H1 (cell line): Measurements from ENCODE around the gene GLTP. TPM values are rescaled to one million over a fixed set of nuclear protein-coding genes. Genes with fewer than 3 reads are reported as not detected.
A peak's percentile ranks its signal among the peaks of the same experiment; 100 is the strongest.

Source experiments
- CTCF ChIA-PET: fragments of 300-600 bp; sonication (Branson Sonifier 250); formaldehyde crosslinking; loops from one replicate; lab custom pipeline; 2021; ENCODE audit not compliant: partially characterized antibody; lab: Charles Lee
- POLR2A ChIA-PET: fragments of 300-600 bp; sonication (Branson Sonifier 250); formaldehyde crosslinking; loops from one replicate; lab custom pipeline; 2021; ENCODE audit warnings: inconsistent platforms; ENCODE audit not compliant: partially characterized antibody; lab: Charles Lee
- DNase-seq, 2 experiments: peaks; one replicate each; pipeline versions ENCODE4 v3.0.0 to v3.0.0-alpha.2; 2010 to 2022; ENCODE audit warnings: low spot score in 2 of 2, low read depth in 1 of 2, mixed read lengths in 1 of 2
- FAIRE-seq: peaks from 2 replicates; lab custom pipeline; 2011; peaks lifted over from hg19 to GRCh38; lab: Jason Lieb, UNC
- H2AFZ ChIP-seq: 2 replicates; pipeline ENCODE4 v1.8.1; 2012; ENCODE audit warnings: low read length, inconsistent platforms
- H2AK5ac ChIP-seq: 2 replicates; pipeline ENCODE4 v1.6.1; 2013; ENCODE audit warnings: low read depth, low read length
- H2BK120ac ChIP-seq: replicated peaks from 2 replicates; pipeline ENCODE3; 2013; ENCODE audit warnings: low read depth, low read length, inconsistent platforms
- H2BK12ac ChIP-seq: 2 replicates; pipeline ENCODE4 v1.6.1; 2013; ENCODE audit warnings: low read depth, low read length
- H2BK15ac ChIP-seq: 2 replicates; pipeline ENCODE4 v1.6.1; 2013; ENCODE audit warnings: low read length
- H2BK20ac ChIP-seq: 2 replicates; pipeline ENCODE4 v1.6.1; 2013; ENCODE audit warnings: low read length
- H2BK5ac ChIP-seq: 2 replicates; pipeline ENCODE4 v1.6.1; 2013; ENCODE audit warnings: low read depth, low read length
- H3K14ac ChIP-seq: 2 replicates; pipeline ENCODE4 v1.6.1; 2013; ENCODE audit warnings: inconsistent platforms; ENCODE audit not compliant: insufficient read length
- H3K18ac ChIP-seq: 2 replicates; pipeline ENCODE4 v1.6.1; 2013; ENCODE audit warnings: low read length; ENCODE audit errors: extremely low read depth
- H3K23ac ChIP-seq: 2 replicates; pipeline ENCODE4 v1.6.1; 2013; ENCODE audit warnings: inconsistent platforms; ENCODE audit not compliant: insufficient read length
- H3K23me2 ChIP-seq: 2 replicates; pipeline ENCODE4 v1.6.1; 2013; ENCODE audit warnings: low read depth, low read length
- H3K27ac ChIP-seq: 2 replicates; pipeline ENCODE4 v1.6.1; 2011; ENCODE audit warnings: low read depth, low read length, inconsistent platforms
- H3K27me3 ChIP-seq, 4 experiments: replicated peaks in 1 of 4; 1 replicate in 1 of 4; 2 replicates in 3 of 4; pipeline versions ENCODE4 v1.6.1 to v1.8.1; 2011 to 2013; ENCODE audit warnings: low read length in 3 of 4, mild to moderate bottlenecking in 3 of 4, inconsistent platforms in 2 of 4, mixed read lengths in 2 of 4, moderate library complexity in 1 of 4; ENCODE audit not compliant: control insufficient read depth in 3 of 4, insufficient read depth in 3 of 4; ENCODE audit errors: extremely low read depth in 1 of 4
- H3K36me3 ChIP-seq, 4 experiments: 2 replicates each; pipeline versions ENCODE4 v1.6.1 to v1.8.1; 2011 to 2013; ENCODE audit warnings: mild to moderate bottlenecking in 4 of 4, low read length in 3 of 4, moderate library complexity in 2 of 4, control low read depth in 1 of 4, inconsistent platforms in 1 of 4; ENCODE audit not compliant: insufficient read depth in 4 of 4, control insufficient read depth in 2 of 4
- H3K4ac ChIP-seq: replicated peaks from 2 replicates; pipeline ENCODE3; 2013; ENCODE audit warnings: low read length, low read depth, mixed read lengths, inconsistent platforms; ENCODE audit not compliant: insufficient read length
- H3K4me1 ChIP-seq, 4 experiments: replicated peaks in 1 of 4; 1 replicate in 1 of 4; 2 replicates in 3 of 4; pipeline versions ENCODE4 v1.6.1 to v1.8.1; 2011 to 2013; ENCODE audit warnings: low read length in 3 of 4, inconsistent platforms in 2 of 4, mixed read lengths in 1 of 4; ENCODE audit not compliant: insufficient read depth in 4 of 4, control insufficient read depth in 3 of 4
- H3K4me2 ChIP-seq, 2 experiments: 2 replicates each; pipeline versions ENCODE4 v1.6.1 to v1.8.1; 2011 to 2013; ENCODE audit warnings: low read depth in 2 of 2, low read length in 2 of 2, control low read depth in 1 of 2, inconsistent platforms in 1 of 2, mild to moderate bottlenecking in 1 of 2; ENCODE audit not compliant: insufficient read depth in 1 of 2
- H3K4me3 ChIP-seq, 4 experiments: fragments of 200-600, 300-600 bp in 1 of 4; sonication (generic), shearing (Covaris generic), sonication (Bioruptor Twin) in 1 of 4; 2 replicates each; pipeline versions ENCODE4 v1.5.1 to v1.8.1; 2011 to 2016; ENCODE audit warnings: low read length in 4 of 4, low read depth in 3 of 4, control low read depth in 2 of 4, inconsistent platforms in 2 of 4, mild to moderate bottlenecking in 2 of 4, mixed read lengths in 1 of 4, moderate library complexity in 1 of 4; ENCODE audit not compliant: insufficient read depth in 2 of 4; ENCODE audit errors: extremely low read depth in 1 of 4
- H3K56ac ChIP-seq: replicated peaks from 2 replicates; pipeline ENCODE3; 2013; ENCODE audit warnings: low read depth, mild to moderate bottlenecking, mixed read lengths, low read length, inconsistent platforms; ENCODE audit not compliant: insufficient read length
- H3K79me1 ChIP-seq: 2 replicates; pipeline ENCODE4 v1.6.1; 2013; ENCODE audit warnings: low read depth, low read length, control low read depth
- H3K79me2 ChIP-seq, 2 experiments: 2 replicates each; pipeline versions ENCODE4 v1.6.1 to v1.8.1; 2012 to 2013; ENCODE audit warnings: low read length in 2 of 2, mild to moderate bottlenecking in 2 of 2, inconsistent platforms in 1 of 2; ENCODE audit not compliant: insufficient read depth in 2 of 2, control insufficient read depth in 1 of 2
- H3K9ac ChIP-seq, 4 experiments: replicated peaks in 1 of 4; 1 replicate in 1 of 4; 2 replicates in 3 of 4; pipeline versions ENCODE4 v1.6.1 to v1.8.1; 2011 to 2013; ENCODE audit warnings: low read depth in 3 of 4, low read length in 3 of 4, control low read depth in 2 of 4, mild to moderate bottlenecking in 2 of 4, moderate library complexity in 2 of 4, inconsistent platforms in 1 of 4; ENCODE audit errors: extremely low read depth in 1 of 4
- H3K9me3 ChIP-seq, 2 experiments: 2 replicates each; pipeline versions ENCODE4 v1.6.1 to v1.8.1; 2012 to 2013; ENCODE audit warnings: mild to moderate bottlenecking in 2 of 2, moderate library complexity in 2 of 2, control low read depth in 1 of 2, inconsistent platforms in 1 of 2, low read depth in 1 of 2, low read length in 1 of 2, mixed read lengths in 1 of 2; ENCODE audit not compliant: insufficient read depth in 2 of 2
- H4K20me1 ChIP-seq, 2 experiments: replicated peaks in 1 of 2; 2 replicates each; pipeline versions ENCODE3 to v1.8.1; 2011 to 2013; ENCODE audit warnings: inconsistent platforms in 2 of 2, low read length in 2 of 2, mild to moderate bottlenecking in 1 of 2; ENCODE audit not compliant: insufficient read depth in 2 of 2, control insufficient read depth in 1 of 2
- H4K5ac ChIP-seq: 2 replicates; pipeline ENCODE4 v1.6.1; 2013; ENCODE audit warnings: low read length, low read depth, mixed read lengths, inconsistent platforms; ENCODE audit not compliant: insufficient read length
- H4K8ac ChIP-seq: 2 replicates; pipeline ENCODE4 v1.8.0; 2013; ENCODE audit warnings: mild to moderate bottlenecking, moderate library complexity, low read length, inconsistent platforms; ENCODE audit not compliant: insufficient read depth; ENCODE audit errors: extremely low read depth
- H4K91ac ChIP-seq: replicated peaks from 2 replicates; pipeline ENCODE3; 2013; ENCODE audit warnings: low read length, mixed read lengths, inconsistent platforms; ENCODE audit not compliant: insufficient read length
- CTBP2 ChIP-seq: IDR thresholded peaks from 2 replicates; pipeline ENCODE4 v1.7.0; 2011; ENCODE audit warnings: borderline replicate concordance, mild to moderate bottlenecking, moderate library complexity, mixed read lengths, low read length; ENCODE audit not compliant: insufficient read depth, insufficient read length
- SUZ12 ChIP-seq: fragments of 200-600 bp; sonication (generic); IDR thresholded peaks from 2 replicates; pipeline ENCODE4 v1.6.1; 2012; ENCODE audit warnings: mild to moderate bottlenecking, inconsistent platforms, low read length, moderate library complexity, mixed read lengths
- WGBS, 2 experiments: shearing (Covaris generic) in 1 of 2; methylation state at CpG; one replicate each; pipeline versions ENCODE4 v1.1.6 to v1.1.7; 2013 to 2015; ENCODE audit warnings: low lambda C conversion rate in 2 of 2, mixed read lengths in 2 of 2, inconsistent platforms in 1 of 2, low coverage in 1 of 2, missing lambda C conversion rate in 1 of 2; ENCODE audit not compliant: insufficient replicate concordance in 2 of 2, insufficient coverage in 1 of 2, insufficient read length in 1 of 2; ENCODE audit errors: extremely low coverage in 1 of 2, missing lambda C conversion rate in 1 of 2; 5-methylcytosine and 5-hydroxymethylcytosine counted together
- polyA plus RNA-seq, 7 experiments: library from polyadenylated mRNA; depleted of rRNA in 3 of 7; stranded (reverse) in 5 of 7; unstranded in 2 of 7; fragments of >200 nt in 5 of 7; fragments of 200-250 nt in 2 of 7; gene quantifications; 1 replicate in 5 of 7; 2 replicates in 1 of 7; 4 replicates in 1 of 7; pipeline versions ENCODE4 v1.2.1 to v1.2.3, GENCODE V29; 2011 to 2013; ENCODE audit warnings: missing spikeins in 2 of 7, mixed read lengths in 2 of 7
- total RNA-seq: library from RNA; stranded (reverse); fragmentation: NEBNext Ultra II Directional; extraction: Animal tissue kit (Norgen Biotek cat#: 25700); gene quantifications from 2 replicates; pipeline ENCODE4 v1.2.1, GENCODE V29; 2021

GLTP gene
- total and polyA plus RNA-seq, 2 of the 8 experiments (the other 6 are each of a cell fraction or from before 2014, with no cell fraction given): 9.8 to 26.1 TPM

GRCh38 chr12:109923481-109924245 lies 43.3 kb upstream of the GLTP start:
- H3K27me3 ChIP-seq: no peaks in the 10 kb centered on the region
- no peak overlapping the region for H4K91ac ChIP-seq
- no peak overlapping the region for H4K5ac ChIP-seq
- FAIRE-seq (no peak), DNase-seq (no peak)
- WGBS, 2 experiments: 92% methylated on average over 15 of the region's 17 CpGs; no CpG with 5 or more reads in 1 of the 2 experiments
- no peaks in the 10 kb centered on the region for H4K20me1 ChIP-seq
- no peaks in the 10 kb centered on the region for H3K79me1 ChIP-seq
- H3K4me2 ChIP-seq: no peak overlapping the region
- H3K18ac ChIP-seq: no peak overlapping the region
- no peaks in the 10 kb centered on the region for H3K23me2 ChIP-seq
- H3K36me3 ChIP-seq: no peaks in the 10 kb centered on the region
- peaks cover 0 to 3% (median 0%) of the 10 kb centered on the region in 4 experiments; a peak in 1 of 7 replicates for H3K4me1 ChIP-seq
- H3K4ac ChIP-seq: no peak overlapping the region
- H2AFZ ChIP-seq: no peak overlapping the region
- H3K9me3 ChIP-seq: peaks cover 0 to 3% of the 10 kb centered on the region in 2 experiments; a peak in 1 of 4 replicates
- no peak overlapping the region for H2BK15ac ChIP-seq
- H3K79me2 ChIP-seq: no peaks in the 10 kb centered on the region
- no peak overlapping the region for H3K56ac ChIP-seq
- no peak overlapping the region for H3K4me3 ChIP-seq
- H2BK12ac ChIP-seq: no peak overlapping the region
- H4K8ac ChIP-seq: peak overlapping the region; percentile 11; the same call in 1 of the 2 replicates
- CTCF ChIA-PET: interaction anchor here (0.7 to 3.8 kb wide), 4 partner anchors 13 to 118 kb away, joined by 3 to 23 read pairs (median 4); no protein-coding TSS in a partner anchor
- TF ChIP-seq CTBP2: no peak
- no peak for TF ChIP-seq SUZ12
- H2BK20ac ChIP-seq: no peak overlapping the region
- H2BK120ac ChIP-seq: no peak overlapping the region
- H2BK5ac ChIP-seq: no peak overlapping the region
- POLR2A ChIA-PET: no interaction called here
- H3K27ac ChIP-seq: no peak overlapping the region
- H3K9ac ChIP-seq: no peak overlapping the region
- no peak overlapping the region for H3K23ac ChIP-seq
- no peak overlapping the region for H2AK5ac ChIP-seq
- H3K14ac ChIP-seq: no peak overlapping the region
